ENCODE measurements around the gene GANAB.
A peak's percentile ranks its signal among the peaks of the same experiment; 100 is the strongest.
"Not testable (repeated sequence)": the region's sequence is repeated elsewhere in the genome, so short reads cannot be mapped to it uniquely, and the experiment has no call there.

GANAB gene

DNA sequence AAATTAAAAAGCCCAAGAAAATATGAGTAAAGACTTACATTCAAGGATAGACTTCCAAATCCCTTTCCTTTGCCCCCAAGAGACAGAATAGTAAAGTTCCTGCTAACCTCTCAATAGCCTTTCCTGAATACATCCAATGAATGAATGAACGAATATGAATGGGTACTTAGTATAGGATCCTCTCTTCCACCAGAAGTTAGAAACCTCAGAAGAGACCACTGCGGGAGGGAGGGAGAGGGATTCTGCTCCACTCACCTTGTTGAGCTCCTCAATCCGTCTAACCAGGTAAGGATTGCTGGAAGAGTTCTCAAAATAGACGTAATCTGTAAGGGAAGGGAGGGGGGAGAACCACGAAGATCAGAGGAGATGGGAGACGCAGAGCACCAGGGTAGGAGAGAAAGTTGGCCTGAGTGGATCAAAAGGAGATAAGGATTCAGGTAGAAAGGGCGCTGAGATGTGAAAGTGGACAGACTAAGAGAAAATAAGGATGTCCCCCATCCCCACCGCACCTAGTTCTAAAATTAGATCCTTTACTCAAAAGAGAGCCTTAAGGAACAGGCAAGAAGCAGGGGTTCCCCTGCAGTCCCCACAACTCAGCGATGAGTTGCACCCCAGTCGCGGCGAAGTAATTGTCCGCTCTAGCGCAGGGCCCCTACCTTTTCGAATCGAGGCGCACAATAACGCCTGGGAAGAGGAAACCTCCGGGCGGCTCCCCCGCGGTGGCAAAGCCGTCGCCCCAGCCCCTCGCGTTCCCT is 45.9 kb downstream of the GANAB start:
- DNase-seq, result no peak

DNA sequence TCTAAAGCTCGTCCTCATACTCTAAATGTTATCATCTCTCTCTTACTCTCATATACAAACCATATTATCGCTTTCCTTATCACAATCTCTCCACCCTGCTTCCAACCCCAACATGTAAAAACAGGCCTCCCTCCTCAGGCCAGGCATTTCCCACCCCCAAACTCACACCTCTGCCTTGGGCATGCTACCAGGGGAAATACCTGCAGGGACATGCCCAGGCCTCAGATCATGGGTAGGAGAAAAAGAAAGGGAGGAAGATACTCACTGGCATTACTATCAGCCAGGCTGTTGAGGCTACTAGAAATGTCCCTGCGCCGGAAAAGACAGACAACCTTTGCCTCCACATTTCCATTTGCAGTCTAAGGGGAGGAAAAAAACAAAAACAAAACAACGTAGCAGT is 46.5 kb downstream of the GANAB start:
- no peak for DNase-seq

GRCh38 chr11:62599069-62599696 is 47.2 kb downstream of the GANAB start:
- DNase-seq, result peak; percentile 94

DNA sequence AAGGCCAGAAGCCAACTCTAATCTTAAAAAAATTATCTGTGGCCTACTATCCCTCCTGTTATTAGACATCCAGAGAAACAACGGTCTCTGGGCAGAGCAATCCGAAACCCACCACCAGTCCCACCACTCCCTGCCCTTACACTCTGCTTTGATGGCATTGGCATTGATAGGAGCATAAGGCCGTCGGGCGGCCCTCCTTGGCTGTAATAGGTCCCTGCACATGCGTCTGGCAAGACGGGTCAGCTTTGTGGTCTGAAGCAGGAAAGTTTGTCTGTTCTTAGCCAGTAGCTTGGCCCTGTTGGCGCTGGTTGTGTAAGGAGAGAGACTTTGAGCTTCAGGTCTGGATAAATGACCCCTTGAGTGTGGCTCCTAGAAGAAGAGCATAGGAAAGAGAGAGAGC is 51.3 kb downstream of the GANAB start:
- no peak for DNase-seq

DNA sequence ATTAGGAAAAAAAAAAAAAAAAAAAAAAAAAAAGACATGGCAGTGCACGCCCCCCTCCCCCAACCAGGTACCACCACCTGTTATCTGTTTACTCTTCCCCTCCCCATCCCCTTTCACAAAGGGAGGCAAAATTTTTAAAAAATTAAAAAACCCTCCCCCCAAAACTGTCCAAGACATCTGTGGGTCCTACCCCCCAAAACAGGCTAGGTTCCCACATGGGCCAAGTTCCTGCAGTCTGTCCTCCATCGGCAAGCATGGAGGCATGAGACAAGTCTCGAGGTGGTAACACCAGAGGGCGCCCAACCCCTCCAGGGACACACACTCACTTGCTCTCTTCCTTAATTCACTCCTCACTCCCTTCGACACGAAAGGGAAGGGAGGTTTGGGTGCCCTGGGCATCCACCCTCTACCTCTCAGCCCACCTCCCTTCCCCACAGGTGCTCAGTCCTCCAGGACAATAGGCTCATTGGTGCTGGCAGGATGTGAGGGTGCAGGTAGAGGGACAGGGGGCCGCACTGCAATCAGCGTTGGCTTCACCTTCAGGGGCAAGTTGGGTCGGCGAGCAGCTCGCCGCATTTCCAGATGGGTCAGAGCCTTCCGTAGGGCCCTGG is 52.9 kb downstream of the GANAB start:
- DNase-seq, result peak; percentile 86

- DNase-seq, result no peak
Observed at GRCh38 chr11:62592989-62593421, 53.4 kb downstream of the GANAB start.

- no peak for DNase-seq
Observed at GRCh38 chr11:62592146-62592815, 54.1 kb downstream of the GANAB start.

DNA sequence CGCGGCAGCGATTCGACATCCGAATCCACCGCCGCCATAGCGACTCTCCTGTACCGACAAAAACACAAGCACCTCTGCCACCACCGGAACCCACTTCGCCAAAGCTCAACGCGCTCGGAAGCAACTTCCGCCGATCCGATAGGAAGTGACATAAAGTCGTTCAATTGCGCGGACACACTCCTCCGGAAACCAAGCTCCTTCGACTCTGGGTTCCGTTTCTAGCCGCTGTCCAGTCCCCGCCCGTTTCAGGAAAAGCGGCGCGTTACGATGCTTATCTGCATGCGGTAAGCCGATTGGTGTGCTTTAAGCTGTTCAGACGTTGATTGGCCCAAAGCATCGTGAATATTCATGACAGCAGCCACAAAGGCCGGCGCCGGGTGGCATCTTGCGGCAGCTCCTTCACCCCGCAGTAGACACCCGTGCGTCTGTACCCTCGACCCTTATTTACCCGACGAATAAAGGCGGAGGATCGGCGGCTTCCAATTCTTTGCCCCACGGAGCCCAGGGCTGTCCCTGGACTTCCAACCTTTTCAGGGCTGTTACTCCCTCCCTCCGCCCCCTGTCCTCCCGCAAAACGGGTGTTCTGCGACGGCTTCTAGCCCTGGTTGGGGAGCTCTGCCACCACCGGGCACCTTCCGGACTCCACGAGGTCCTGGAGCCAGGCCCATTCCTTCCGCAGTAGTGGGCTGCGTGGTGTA is 54.8 kb downstream of the GANAB start, which contains the start of gene TUT1:
Gene TUT1, minus strand, starts transcription at position 76 of the 698 bp plus-strand sequence. Its CDS starts 38 bp downstream, at position 38.
- DNase-seq, result peak; percentile 96

GRCh38 chr11:62588966-62589637 is 57.3 kb downstream of the GANAB start:
- DNase-seq, result no peak

GRCh38 chr11:62585356-62585755 is 61.1 kb downstream of the GANAB start:
- not testable (repeated sequence) for DNase-seq

- DNase-seq, result not testable (repeated sequence)
Observed at GRCh38 chr11:62581735-62582134, 64.7 kb downstream of the GANAB start.

DNA sequence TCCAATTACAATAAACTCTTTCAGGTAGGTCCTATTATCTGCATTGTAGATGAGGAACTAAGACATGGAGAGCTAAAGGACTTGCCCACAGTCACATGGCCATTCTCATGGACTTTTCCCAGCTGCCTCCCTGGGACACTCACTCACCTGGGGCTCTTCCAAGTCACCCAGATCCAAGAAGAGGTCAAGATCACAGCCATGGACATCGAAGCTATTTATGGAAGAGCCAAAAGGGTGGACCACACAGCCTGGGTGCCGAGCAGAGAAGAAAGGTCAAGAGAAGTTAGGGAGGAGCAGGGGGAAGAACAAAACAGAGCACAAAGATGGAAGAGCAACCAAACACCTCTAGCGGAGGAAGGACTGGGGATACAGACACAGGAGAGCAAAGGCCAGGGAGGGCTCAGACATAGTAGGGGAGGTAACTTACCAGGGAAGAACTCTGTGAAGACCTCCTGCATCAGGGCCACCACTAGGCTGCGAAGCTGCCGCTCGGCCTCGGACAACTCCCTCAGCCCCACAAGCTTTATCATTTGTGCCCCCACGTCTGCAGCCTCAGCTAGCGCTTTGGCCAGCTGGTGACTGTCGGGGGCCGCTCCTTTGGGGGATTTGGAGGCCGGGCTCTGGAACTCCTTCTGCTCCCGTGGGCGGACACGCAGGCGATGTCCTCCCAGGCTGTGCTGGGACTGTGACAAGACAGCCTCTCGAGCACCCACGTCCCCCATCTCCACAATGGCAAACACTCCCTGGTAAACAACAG is 65.3 kb downstream of the GANAB start:
- DNase-seq, result no peak

- DNase-seq, result no peak
Observed at GRCh38 chr11:62579252-62579651, 67.2 kb downstream of the GANAB start.

DNA sequence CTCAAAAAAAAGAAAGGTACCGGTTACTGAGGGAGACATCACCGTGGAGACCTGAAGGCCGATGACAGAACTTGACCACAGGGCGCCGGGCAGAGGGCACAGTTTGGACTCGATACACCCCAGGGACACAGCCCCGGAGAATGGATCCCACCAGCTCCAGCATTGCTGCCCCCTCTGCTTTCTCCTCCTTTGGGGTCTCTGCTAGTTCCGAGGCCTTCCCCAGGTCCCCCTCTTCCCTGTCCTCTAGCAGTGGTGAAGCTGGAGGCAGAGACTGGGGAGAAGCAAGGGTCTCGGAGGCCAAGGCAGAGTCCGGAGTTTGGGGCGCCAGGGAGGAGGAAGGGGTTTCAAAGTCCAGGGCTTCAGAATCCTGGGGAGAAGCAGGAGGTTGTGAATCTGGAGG is 67.9 kb downstream of the GANAB start:
- no peak for DNase-seq

DNA sequence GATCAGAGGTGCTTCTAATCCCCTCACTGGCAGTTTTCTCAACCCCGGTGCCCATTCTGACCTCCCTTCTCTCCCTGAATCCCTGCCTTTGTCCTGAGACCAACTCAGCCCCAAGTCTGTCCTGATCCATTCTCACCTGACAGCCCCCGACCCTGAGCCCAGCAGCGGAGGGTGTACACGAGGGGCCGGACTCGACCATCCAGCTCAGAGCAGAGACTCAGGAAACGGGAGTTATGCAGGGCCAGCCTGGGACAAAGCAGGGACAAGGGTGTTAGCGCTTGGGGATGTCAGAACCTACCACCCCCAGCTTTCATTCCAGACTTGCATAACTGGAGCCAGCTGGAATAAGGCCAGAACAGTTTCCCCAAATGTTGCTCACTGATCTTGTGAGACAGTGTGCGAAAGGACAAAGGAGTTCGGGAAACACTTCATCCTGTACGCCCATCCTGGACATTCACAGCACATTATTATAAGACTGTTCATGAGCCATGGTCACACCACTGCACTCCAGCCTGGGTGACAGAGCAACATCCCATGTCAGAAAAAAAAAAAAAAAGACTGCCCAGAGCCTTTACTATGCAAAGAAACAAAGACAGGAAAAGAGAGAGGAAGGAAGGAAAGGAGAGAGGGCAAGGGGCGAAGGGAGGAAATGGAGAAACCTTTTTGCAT is 69.2 kb downstream of the GANAB start:
- DNase-seq, result no peak

- DNase-seq, result no peak
Observed at GRCh38 chr11:62575837-62576236, 70.6 kb downstream of the GANAB start.

DNA sequence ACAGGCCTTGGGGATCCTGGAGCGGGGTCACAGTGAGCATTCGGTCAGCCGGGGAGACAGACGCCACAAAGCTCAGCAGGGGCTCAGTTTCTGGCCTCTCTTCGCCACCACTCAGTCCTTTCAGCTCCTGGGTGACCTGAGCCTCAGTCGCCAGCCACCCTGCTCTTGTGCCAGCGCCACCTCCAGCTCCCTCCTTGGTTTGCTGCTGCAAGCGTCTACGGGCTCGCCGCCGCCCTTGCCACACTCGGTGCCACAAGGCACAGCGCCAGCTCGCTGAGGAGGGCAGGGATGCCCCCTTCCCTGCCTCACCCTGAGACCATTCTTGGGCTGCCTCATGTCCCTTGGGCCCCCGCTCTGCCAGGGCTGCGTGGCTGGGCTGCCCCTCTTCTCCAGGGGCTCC is 71.3 kb downstream of the GANAB start:
- no peak for DNase-seq
